Vagina (tissue), 2 donors: Measurements from ENCODE around the gene ARID1B.

Source experiments
- CTCF ChIP-seq, 3 experiments: fragments of 450-650 bp in 2 of 3; fragments of 200-600 bp in 1 of 3; sonication (generic) in 1 of 3; IDR thresholded peaks; one replicate each; pipeline ENCODE4 v1.5.1; 2017 to 2019; ENCODE audit warnings: antibody characterized with exemption in 3 of 3, mild to moderate bottlenecking in 2 of 3, moderate library complexity in 2 of 3
- POLR2A ChIP-seq, 2 donors: fragments of 450-650 bp; IDR thresholded peaks; one replicate each; pipeline ENCODE4 v1.6.1; 2017; ENCODE audit warnings: antibody characterized with exemption in 2 of 2, mild to moderate bottlenecking in 2 of 2, moderate library complexity in 2 of 2
- POLR2AphosphoS5 ChIP-seq, 2 donors: sonication (generic); formaldehyde crosslinking; IDR thresholded peaks; one replicate each; pipeline ENCODE4 v1.9.0; 2017; ENCODE audit warnings: antibody characterized with exemption in 2 of 2, mild to moderate bottlenecking in 2 of 2, low read depth in 1 of 2; ENCODE audit not compliant: insufficient read depth in 1 of 2

GRCh38 chr6:157040191-157040590, 263.0 kb downstream of the ARID1B start:
- TF ChIP-seq CTCF (IDR thresholded peaks at IDR 0.05) = no peak
- no peak for TF ChIP-seq POLR2AphosphoS5 (IDR thresholded peaks at IDR 0.05; ENCODE audit: insufficient read depth in 1 of 2, low read depth in 1 of 2)
- no peak for TF ChIP-seq POLR2A (IDR thresholded peaks at IDR 0.05)
